Right lung (tissue), 10 donors: ENCODE results near the gene SEC61A1. TPM values are rescaled to one million over a fixed set of nuclear protein-coding genes. Genes with fewer than 3 reads are reported as not detected.

Experiments
- DNase-seq, 2 donors: peaks; one replicate each; pipeline ENCODE4 v3.0.0-alpha.2; 2013
- long read RNA-seq, 8 donors: transcript quantifications; one replicate each; lab custom pipeline, GENCODE V29; 2026
- polyA plus RNA-seq, 5 donors: library from polyadenylated mRNA; unstranded; fragments of 120-200 nt; gene quantifications; one replicate each; pipeline versions ENCODE4 v1.2.1 to v1.2.3, GENCODE V29; 2013; ENCODE audit warnings: inconsistent platforms in 1 of 5, low replicate concordance in 1 of 5; ENCODE audit not compliant: insufficient read length in 5 of 5, insufficient read depth in 1 of 5

The SEC61A1 gene
- 100 to 1,000 TPM; 146 to 187 (median 164) TPM for polyA plus RNA-seq
- long read RNA-seq, donor 1, transcript SEC61A1-201 (12 exons, 3,635 nt) = major isoform, 44 of 129 reads
- long read RNA-seq, donor 1, partial matches to known transcripts = 84 of 129 reads
- long read RNA-seq, donor 1, other reads (novel, unspliced or antisense) = 0 of 129 reads
- long read RNA-seq, donor 2, transcript SEC61A1-201 (12 exons, 3,635 nt) = major isoform, 30 of 31 reads
- long read RNA-seq, donor 2, partial matches to known transcripts = 0 of 31 reads
- long read RNA-seq, donor 2, other reads (novel, unspliced or antisense) = 0 of 31 reads
- long read RNA-seq, donor 3, transcript SEC61A1-201 (12 exons, 3,635 nt) = major isoform, 31 of 55 reads
- long read RNA-seq, donor 3, partial matches to known transcripts = 24 of 55 reads
- long read RNA-seq, donor 3, other reads (novel, unspliced or antisense) = 0 of 55 reads
- long read RNA-seq, donor 4, transcript SEC61A1-201 (12 exons, 3,635 nt) = major isoform, 20 of 46 reads
- long read RNA-seq, donor 4, partial matches to known transcripts = 26 of 46 reads
- long read RNA-seq, donor 4, other reads (novel, unspliced or antisense) = 0 of 46 reads
- long read RNA-seq, donor 5, transcript SEC61A1-201 (12 exons, 3,635 nt) = major isoform, 25 of 227 reads
- long read RNA-seq, donor 5, partial matches to known transcripts = 188 of 227 reads
- long read RNA-seq, donor 5, other reads (novel, unspliced or antisense) = 14 of 227 reads
- long read RNA-seq, donor 6, transcript SEC61A1-201 (12 exons, 3,635 nt) = major isoform, 27 of 292 reads
- long read RNA-seq, donor 6, partial matches to known transcripts = 244 of 292 reads
- long read RNA-seq, donor 6, other reads (novel, unspliced or antisense) = 18 of 292 reads
- long read RNA-seq, donor 7, transcript SEC61A1-201 (12 exons, 3,635 nt) = major isoform, 48 of 74 reads
- long read RNA-seq, donor 7, partial matches to known transcripts = 26 of 74 reads
- long read RNA-seq, donor 7, other reads (novel, unspliced or antisense) = 0 of 74 reads
- long read RNA-seq, donor 8, transcript SEC61A1-201 (12 exons, 3,635 nt) = major isoform, 20 of 30 reads
- long read RNA-seq, donor 8, partial matches to known transcripts = 10 of 30 reads
- long read RNA-seq, donor 8, other reads (novel, unspliced or antisense) = 0 of 30 reads

DNA sequence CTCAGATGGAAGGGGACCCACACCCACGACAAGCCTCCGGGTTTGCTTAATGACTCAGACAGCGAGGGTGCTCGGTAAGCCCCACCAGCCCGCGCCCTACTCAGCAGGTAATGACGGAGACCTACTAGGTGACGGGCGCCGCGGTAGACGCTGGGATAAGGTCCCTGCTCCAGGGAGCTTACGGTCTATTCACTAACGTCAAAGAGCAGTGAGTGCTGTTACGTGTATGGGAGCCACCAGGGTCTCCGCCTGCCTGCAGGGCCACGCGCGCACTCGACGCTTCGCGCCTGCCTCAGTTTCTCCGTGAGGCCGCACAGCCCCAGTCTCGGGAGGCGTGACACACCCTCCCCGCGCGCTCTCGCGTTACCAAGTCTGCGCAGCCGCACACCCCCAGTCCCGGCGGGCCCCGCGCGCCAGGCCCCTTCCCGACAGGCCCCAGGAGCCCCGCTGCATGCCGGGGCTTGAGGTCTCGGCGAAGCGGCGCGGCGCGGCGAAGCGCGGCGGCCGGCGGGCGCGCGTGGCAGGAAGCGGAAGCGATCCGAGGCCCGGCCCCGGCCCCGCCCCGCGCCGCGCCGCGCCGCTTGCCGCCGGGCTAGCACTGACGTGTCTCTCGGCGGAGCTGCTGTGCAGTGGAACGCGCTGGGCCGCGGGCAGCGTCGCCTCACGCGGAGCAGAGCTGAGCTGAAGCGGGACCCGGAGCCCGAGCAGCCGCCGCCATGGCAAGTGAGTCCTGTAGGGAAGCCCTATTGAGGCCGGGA lies at the start of gene SEC61A1:
Gene SEC61A1 (plus strand): TSS at position 601 of the 758 bp plus-strand sequence. CDS start 116 bp downstream, at position 717.
- DNase-seq = peak; percentile 94 to 95

DNA sequence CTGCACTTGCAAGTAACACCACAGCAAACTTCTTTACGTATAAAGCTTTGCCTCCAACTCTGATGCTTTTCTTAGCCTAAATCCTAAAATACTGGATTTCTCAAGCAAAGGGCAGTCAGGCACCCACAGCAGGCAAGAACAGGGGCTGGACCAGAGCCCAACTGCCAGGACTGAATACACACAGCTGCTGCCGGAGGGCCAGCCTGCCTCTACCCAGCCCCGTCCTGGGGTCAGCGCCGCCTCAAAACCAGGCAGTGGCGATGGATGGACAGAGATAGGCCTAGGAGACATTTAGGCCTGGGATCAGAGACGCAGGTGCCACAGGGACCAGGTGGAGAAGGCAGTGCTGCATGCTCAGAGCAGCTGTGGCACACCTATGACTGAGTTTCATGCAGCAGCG lies 47.6 kb upstream of the SEC61A1 start:
- DNase-seq = no peak

- no peak for DNase-seq
Measured at GRCh38 chr3:128006061-128007032, 45.9 kb upstream of the SEC61A1 start.

DNA sequence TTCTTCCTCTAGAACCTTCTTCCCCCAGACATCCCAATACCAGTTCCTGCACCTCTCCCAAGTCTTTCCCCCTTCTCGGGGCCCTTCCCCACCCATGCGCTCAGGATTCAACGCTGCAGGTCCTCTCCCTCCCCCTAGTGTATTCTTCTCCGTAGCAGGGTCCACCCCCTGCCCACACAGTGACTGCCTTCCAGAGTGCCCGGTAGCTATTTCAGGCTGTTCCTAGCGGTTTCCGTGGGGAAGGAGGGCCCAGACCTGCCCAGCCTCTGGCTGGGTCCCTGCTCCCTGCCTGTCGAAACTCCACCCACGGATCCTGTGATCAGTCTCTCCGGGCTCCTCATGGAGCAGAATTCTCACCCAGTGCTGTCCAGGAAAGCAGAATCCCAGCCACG lies 45.2 kb upstream of the SEC61A1 start:
- DNase-seq = no peak

DNA sequence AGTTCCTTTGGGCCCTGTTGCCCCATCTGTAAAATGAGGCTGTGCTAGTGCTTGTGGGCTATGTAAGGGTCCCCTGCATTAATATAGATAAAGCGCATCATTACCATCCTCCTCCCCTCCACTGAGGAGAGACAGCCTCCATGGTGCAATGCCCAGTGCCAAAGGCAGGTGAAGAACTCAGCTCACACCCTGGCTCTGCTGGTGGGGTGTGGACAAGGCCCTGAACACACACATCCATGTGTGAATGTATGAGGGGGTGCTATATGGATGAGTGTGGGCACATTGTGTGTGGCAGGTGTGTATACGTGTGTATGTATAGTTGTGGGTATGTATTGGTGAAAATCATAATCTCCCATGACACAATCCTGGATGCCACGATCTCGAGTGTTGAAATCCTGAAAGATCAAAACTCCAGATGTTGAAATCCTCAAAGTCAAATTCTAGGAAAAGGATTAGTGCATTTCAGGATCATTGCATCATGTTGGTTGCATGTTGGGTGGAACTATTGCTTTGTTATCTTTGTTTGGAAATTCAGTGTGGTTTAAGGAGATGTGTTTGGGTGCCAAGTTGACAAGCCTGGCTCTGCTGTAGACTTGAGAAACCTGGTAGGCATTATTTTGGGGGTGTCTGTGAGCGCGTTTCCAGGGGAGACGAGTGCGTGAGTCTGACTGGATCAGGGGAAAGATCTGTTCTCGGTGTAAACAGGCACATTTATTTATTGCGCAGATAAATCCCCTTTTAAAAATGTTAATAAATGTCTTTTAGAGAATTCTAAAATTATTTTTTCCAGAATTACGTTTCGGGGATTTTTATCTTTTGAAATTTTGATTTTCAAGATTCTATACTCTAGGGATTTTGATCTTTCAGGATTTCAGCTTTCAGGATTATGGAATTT lies 42.0 kb upstream of the SEC61A1 start:
- DNase-seq = peak in 1 of 2 donors; percentile 31

- peak; percentile 57 to 63 for DNase-seq
Measured at GRCh38 chr3:128011140-128011539, 41.1 kb upstream of the SEC61A1 start.

- DNase-seq = no peak
Measured at GRCh38 chr3:128012050-128012449, 40.2 kb upstream of the SEC61A1 start.

DNA sequence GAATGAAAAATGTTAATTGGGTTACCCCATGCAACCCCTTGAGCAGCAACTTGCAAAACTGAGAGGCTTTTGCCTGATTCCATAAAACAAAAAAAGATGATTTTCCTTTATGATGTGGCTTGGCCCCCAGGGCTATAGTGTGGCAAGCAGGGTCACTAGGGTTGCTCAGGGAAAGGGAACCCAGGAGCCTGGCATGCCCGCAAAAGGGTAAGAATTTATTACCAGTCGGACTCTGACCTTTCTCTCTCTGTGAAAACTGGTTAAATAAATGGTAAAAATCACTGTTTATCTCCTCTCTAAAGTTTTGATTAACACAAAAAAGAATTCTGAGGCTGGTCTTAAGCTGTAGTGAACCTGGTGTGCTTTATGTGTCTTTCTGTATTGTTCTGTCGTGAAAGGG lies 37.7 kb upstream of the SEC61A1 start:
- DNase-seq = no peak

DNA sequence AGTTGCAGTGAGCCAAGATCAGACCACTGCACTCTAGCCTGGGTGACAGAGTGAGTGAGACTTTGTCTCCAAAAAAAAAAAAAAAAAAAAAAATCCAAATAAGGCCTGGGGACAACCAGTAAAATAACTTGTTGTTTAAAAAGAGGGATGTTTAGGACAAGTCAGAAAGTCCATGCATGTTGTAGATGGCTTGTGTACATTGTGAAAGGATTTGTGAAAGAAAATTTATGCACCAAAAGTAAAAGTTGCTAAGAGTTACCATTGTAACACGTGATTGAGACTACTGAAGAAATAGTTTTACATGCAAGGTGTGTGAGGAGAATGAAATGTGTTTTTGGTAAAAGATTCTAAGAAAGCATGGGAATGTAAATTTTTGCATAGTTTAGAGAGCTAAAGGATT lies 35.7 kb upstream of the SEC61A1 start:
- no peak for DNase-seq

DNA sequence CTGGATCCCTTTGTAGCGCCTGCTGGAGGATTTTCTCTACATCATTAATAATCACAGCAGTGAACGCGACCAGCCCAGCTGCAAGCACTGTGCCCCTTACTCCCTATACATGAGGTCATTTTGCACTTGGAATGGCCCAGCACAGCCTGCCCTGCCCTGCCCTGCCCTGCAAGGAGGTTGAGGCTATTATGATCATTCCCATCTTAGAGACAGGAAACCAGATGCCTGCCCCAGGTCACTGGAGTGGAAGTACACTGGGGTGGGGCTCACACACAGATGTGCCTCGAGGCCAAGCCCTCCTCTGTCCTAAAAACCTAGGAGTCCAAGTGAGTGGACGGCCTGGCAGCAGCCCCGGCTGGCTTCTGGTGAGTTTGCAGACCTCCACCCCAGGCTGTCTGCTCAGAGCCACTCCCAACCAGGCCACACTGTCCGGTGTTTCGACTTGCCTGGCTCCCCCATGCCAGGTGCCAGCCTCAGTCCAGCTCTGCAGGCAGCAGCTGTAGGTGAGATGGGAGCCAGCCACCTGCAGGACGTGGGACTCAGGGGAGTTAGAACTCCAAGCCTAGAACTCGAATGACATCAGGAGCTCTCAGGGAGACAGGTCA lies 30.4 kb upstream of the SEC61A1 start:
- no peak for DNase-seq

DNA sequence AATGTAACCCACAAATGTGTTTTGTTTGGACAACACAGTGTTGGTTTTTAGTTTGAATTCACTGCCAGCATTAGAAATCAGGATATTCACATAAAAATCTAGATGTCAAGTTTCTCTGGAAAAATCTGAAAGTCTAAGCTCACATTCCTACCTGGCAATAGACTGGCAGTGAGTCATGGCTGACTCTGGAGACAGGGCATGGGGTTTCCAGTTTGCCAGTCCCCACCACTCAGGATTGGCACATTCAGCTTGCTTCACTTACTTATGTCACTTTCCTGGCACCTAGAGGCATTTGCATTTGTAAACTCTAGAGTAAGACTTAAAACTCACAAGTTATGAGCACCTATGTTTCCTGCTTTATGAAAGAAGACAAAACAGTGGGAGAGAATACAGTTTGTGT lies 19.1 kb upstream of the SEC61A1 start:
- DNase-seq = no peak

GRCh38 chr3:128036119-128036518 lies 16.1 kb upstream of the SEC61A1 start:
- no peak for DNase-seq

DNA sequence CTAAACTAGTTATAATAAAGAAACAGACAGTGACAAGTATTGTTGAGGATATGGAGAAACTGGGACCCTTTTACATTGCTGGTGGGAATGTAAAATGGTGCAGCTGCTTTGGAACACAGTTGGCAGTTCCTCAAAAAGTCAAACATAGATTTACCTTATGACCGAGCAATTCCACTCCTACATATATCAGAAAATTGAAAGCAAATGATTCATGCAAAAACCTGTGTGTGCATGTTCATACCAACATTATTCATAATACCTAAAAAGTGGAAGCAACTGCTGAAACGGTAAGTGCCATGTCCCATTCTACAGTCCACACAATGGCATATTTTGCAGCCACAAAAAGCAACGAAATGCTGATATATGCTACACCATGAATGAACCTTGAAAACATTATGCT lies 12.2 kb upstream of the SEC61A1 start:
- DNase-seq = no peak

DNA sequence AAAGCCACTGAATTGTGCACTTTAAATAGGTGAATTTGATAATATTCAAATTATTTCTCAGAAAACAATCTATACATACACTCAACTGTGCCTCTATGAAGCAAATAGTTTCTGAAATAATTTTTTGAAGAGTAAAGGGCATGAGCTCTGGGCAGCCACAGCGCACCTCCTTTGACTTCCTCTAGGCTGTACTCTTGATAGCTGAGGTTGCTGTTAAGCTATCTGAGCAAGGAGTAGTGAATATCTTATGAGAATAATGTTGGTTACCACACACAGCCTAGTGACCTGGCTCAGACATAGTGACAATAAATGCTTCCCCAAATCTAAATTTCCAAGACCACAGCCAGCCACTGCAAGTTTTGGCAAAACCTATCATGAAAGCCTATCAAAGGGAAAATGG lies 11.6 kb upstream of the SEC61A1 start:
- DNase-seq = no peak

DNA sequence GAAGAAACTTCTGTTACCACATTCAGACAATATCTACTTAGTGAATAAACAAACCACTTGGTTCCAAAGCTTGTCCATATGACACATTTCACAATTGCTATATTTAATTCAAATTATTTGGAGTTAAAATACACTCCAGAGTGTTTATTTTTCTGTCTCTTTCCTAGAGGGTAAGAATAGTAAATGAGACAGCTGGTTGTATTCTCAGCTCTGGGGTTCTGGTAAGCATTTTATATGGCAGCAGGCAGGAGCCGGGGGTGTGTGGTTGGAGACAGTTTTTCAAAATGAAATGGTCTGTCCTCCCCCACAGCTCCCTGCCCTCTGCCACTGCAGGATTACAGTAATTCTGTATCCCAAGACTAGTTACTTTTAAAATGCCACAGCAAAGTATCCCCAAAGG lies 10.9 kb upstream of the SEC61A1 start:
- DNase-seq = peak; percentile 29 to 35

DNA sequence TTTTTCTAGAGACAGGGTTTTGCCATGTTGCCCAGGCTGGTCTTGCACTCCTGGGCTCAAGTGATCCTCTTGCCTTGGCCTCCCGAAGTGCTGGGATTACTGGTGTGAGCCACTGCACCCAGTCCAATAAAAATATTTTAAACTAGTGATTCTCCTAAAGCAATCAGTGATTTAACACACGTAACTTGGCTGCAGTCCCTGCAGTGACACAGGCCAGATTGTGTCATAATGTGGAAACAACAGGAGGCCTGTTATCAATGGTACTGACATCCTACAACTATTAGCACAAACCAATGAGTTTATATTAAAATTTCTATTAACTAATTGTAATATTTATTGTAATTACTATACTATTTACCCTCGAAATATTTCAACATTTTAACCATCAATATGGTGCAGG lies 1.6 kb upstream of the SEC61A1 start:
- DNase-seq = no peak

- DNase-seq = peak in 1 of 2 donors; percentile 15
Measured at GRCh38 chr3:128051459-128051836, 789 bp upstream of the SEC61A1 start.

- DNase-seq = no peak
Measured at GRCh38 chr3:128052595-128053351, 536 bp downstream of the SEC61A1 start.
